OCI-LY1 (cell line): ENCODE data around the gene SLC9A9.

Source experiments
- H2AFZ ChIP-seq: fragments of 200-600 bp; sonication (generic), shearing (Covaris generic); 2 replicates; pipeline ENCODE4 v1.6.0; 2014; ENCODE audit warnings: antibody characterized with exemption, mild to moderate bottlenecking, low read length
- H3F3A ChIP-seq: fragments of 200-600 bp; sonication (generic), shearing (Covaris generic); 2 replicates; pipeline ENCODE4 v1.6.0; 2014; ENCODE audit warnings: mild to moderate bottlenecking, antibody characterized with exemption, low read length, moderate library complexity; ENCODE audit not compliant: insufficient read depth
- H3K27ac ChIP-seq: fragments of 200-600 bp; sonication (generic); 2 replicates; pipeline ENCODE4 v1.5.1; 2014; ENCODE audit warnings: low read length, mixed run types, mild to moderate bottlenecking, low read depth; ENCODE audit not compliant: poor library complexity, severe bottlenecking
- H3K27me3 ChIP-seq: fragments of 200-600 bp; sonication (generic); 2 replicates; pipeline ENCODE4 v1.6.0; 2014; ENCODE audit warnings: antibody characterized with exemption, mild to moderate bottlenecking, low read length, moderate library complexity; ENCODE audit not compliant: insufficient read depth
- H3K36me3 ChIP-seq: fragments of 200-600 bp; sonication (generic); 2 replicates; pipeline ENCODE4 v1.6.1; 2014; ENCODE audit warnings: mild to moderate bottlenecking, antibody characterized with exemption, low read length, moderate library complexity, mixed read lengths; ENCODE audit not compliant: insufficient read depth
- H3K4me1 ChIP-seq: fragments of 200-600 bp; sonication (generic); 2 replicates; pipeline ENCODE4 v1.5.1; 2014; ENCODE audit warnings: mild to moderate bottlenecking, low read length, moderate library complexity; ENCODE audit not compliant: insufficient read depth, severe bottlenecking
- H3K4me2 ChIP-seq: fragments of 200-600 bp; sonication (generic), shearing (Covaris generic); 2 replicates; pipeline ENCODE4 v1.6.1; 2014; ENCODE audit warnings: low read length
- H3K4me3 ChIP-seq: fragments of 200-600 bp; sonication (generic); 2 replicates; pipeline ENCODE4 v1.5.1; 2014; ENCODE audit warnings: low read length, low read depth, mild to moderate bottlenecking, mixed read lengths; ENCODE audit not compliant: poor library complexity, severe bottlenecking
- H3K79me2 ChIP-seq: fragments of 200-600 bp; shearing (Covaris generic); 2 replicates; pipeline ENCODE4 v1.6.1; 2016; ENCODE audit warnings: mixed run types, low read length, mixed read lengths; ENCODE audit not compliant: insufficient read depth
- H3K9ac ChIP-seq: fragments of 200-600 bp; sonication (generic), shearing (Covaris generic); 2 replicates; pipeline ENCODE4 v1.6.1; 2014; ENCODE audit warnings: mild to moderate bottlenecking, low read length, mixed read lengths
- H3K9me2 ChIP-seq: fragments of 200-600 bp; sonication (generic), shearing (Covaris generic); 2 replicates; pipeline ENCODE4 v1.6.1; 2014; ENCODE audit warnings: low read depth, mild to moderate bottlenecking, low read length, mixed read lengths
- H3K9me3 ChIP-seq: fragments of 200-600 bp; shearing (Covaris generic); 2 replicates; pipeline ENCODE4 v1.6.1; 2014; ENCODE audit warnings: low read length, mixed read lengths
- H4K20me1 ChIP-seq: fragments of 200-600 bp; sonication (generic), shearing (Covaris generic); 2 replicates; pipeline ENCODE4 v1.6.0; 2016; ENCODE audit warnings: mild to moderate bottlenecking, low read length; ENCODE audit not compliant: insufficient read depth
- CTCF ChIP-seq: fragments of 200-600 bp; sonication (generic), shearing (Covaris generic); IDR thresholded peaks from 2 replicates; pipeline ENCODE4 v1.5.1; 2017; ENCODE audit warnings: mild to moderate bottlenecking, antibody characterized with exemption, low read length, moderate library complexity, mixed read lengths
- EZH2 ChIP-seq: fragments of 200-600 bp; sonication (generic), shearing (Covaris generic); IDR thresholded peaks from 2 replicates; pipeline ENCODE4 v1.8.0; 2017; ENCODE audit warnings: borderline replicate concordance, mixed run types, mild to moderate bottlenecking, antibody characterized with exemption, low read length, moderate library complexity, mixed read lengths

The SLC9A9 gene

GRCh38 chr3:143332026-143332425 lies 516.2 kb downstream of the SLC9A9 start:
- H2AFZ ChIP-seq = no peak overlapping the region
- H3K9me3 ChIP-seq = peaks cover 5% of the 10 kb centered on the region
- H3K4me3 ChIP-seq = no peak overlapping the region
- H3F3A ChIP-seq = no peaks in the 10 kb centered on the region
- no peaks in the 10 kb centered on the region for H3K9me2 ChIP-seq
- H3K9ac ChIP-seq = no peak overlapping the region
- no peaks in the 10 kb centered on the region for H3K79me2 ChIP-seq
- H3K4me2 ChIP-seq = no peak overlapping the region
- H3K36me3 ChIP-seq = no peaks in the 10 kb centered on the region
- H4K20me1 ChIP-seq = no peaks in the 10 kb centered on the region
- TF ChIP-seq CTCF (no peak), EZH2 (no peak)
- H3K27me3 ChIP-seq = no peaks in the 10 kb centered on the region
- no peaks in the 10 kb centered on the region for H3K4me1 ChIP-seq
- no peak overlapping the region for H3K27ac ChIP-seq

DNA sequence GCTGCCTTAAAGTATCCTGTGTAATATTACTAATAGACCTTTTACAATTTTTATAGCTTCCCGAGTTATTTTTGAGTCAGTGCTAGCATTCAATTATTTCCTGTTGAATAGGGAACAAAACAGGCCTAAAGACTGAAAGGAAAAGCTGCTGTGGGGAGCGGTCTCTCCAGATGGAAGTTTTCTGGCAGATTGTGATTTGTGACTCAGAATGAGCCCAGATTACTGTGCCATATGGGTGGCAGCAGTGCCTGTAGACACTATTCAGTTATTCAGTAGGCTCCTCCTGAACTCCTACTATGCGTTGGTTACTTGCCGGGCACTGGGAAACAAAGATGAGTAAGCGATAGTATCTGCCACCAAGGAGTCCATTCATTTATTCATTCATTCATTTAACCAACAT lies 516.9 kb downstream of the SLC9A9 start:
- no peak overlapping the region for H3K4me2 ChIP-seq
- H3K36me3 ChIP-seq = no peaks in the 10 kb centered on the region
- peaks cover 5% of the 10 kb centered on the region for H3K9me3 ChIP-seq
- H2AFZ ChIP-seq = no peak overlapping the region
- no peaks in the 10 kb centered on the region for H3F3A ChIP-seq
- H3K4me1 ChIP-seq = no peaks in the 10 kb centered on the region
- H3K4me3 ChIP-seq = no peak overlapping the region
- H3K9me2 ChIP-seq = no peaks in the 10 kb centered on the region
- H3K27ac ChIP-seq = no peak overlapping the region
- no peak overlapping the region for H3K9ac ChIP-seq
- TF ChIP-seq CTCF = no peak
- H4K20me1 ChIP-seq = no peaks in the 10 kb centered on the region
- no peaks in the 10 kb centered on the region for H3K27me3 ChIP-seq
- no peaks in the 10 kb centered on the region for H3K79me2 ChIP-seq

DNA sequence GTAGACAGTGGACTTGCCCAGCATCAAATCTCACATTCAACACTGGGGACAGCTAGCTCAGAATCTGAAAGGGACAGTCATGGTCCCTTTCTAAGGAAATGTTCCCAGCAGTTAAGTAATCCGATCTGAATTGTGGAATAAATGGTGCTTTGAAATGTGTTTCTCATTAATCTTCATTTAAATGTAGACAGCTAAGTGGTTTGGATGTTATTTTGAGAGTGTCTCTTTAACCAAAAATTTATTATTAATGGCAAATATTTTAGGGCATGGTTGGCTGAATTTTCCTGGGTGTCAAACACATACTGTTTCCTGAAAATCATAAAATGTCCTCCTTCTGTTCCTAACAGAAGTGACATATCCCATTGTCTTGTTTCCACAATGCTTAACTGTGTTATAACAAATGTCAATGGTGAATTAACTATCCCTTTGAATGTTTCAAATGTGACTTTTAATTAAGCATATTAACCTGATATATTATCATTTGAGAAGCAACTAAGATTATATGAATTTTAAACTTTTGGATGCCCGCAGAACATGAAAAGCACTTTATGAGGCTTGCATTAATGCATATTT lies 517.9 kb downstream of the SLC9A9 start:
- Histone ChIP-seq H3K4me2 (no peak overlapping the region), H3K36me3 (no peaks in the 10 kb centered on the region), H3K4me3 (no peak overlapping the region), H2AFZ (no peak overlapping the region), H3K9me2 (no peaks in the 10 kb centered on the region), H3K9me3 (peaks cover 2% of the 10 kb centered on the region), H3K9ac (no peak overlapping the region), H3K27me3 (no peaks in the 10 kb centered on the region), H3K4me1 (no peaks in the 10 kb centered on the region), H3K79me2 (no peaks in the 10 kb centered on the region), H3F3A (no peaks in the 10 kb centered on the region), H3K27ac (no peak overlapping the region), H4K20me1 (no peaks in the 10 kb centered on the region)
- TF ChIP-seq CTCF = no peak
- no peak for TF ChIP-seq EZH2
